Stimulated activated CD8-positive, alpha-beta memory T cell treated with anti-CD3 and anti-CD28 coated beads, Interleukin-2, amount 100 ng/mL, for 1 hour (primary cell): Measurements from ENCODE around the gene RIPOR1.
A peak's percentile ranks its signal among the peaks of the same experiment; 100 is the strongest.
"Not testable (repeated sequence)": the region's sequence is repeated elsewhere in the genome, so short reads cannot be mapped to it uniquely, and the experiment has no call there.

ENCODE experiments used
- DNase-seq, 2 donors: peaks; one replicate each; pipeline ENCODE4 v3.0.0-alpha.2; 2020; ENCODE audit warnings: low read depth in 2 of 2

The RIPOR1 gene

GRCh38 chr16:67528222-67528869 lies at the start of gene RIPOR1:
Gene RIPOR1, plus strand, starts transcription at chr16:67528829. Its CDS starts 9,618 bp downstream, at chr16:67538447.
- DNase-seq = no peak

GRCh38 chr16:67480833-67481560 lies 47.6 kb upstream of the RIPOR1 start, which contains the start of gene ATP6V0D1:
Gene ATP6V0D1, minus strand, starts transcription at chr16:67481157. Its CDS starts 71 bp downstream, at chr16:67481086.
- DNase-seq = peak; percentile 97 to 99

- DNase-seq = no peak
Measured at GRCh38 chr16:67481561-67482232, 46.9 kb upstream of the RIPOR1 start.

- no peak for DNase-seq
Measured at GRCh38 chr16:67482233-67482924, 46.2 kb upstream of the RIPOR1 start.

GRCh38 chr16:67483150-67483549 lies 45.5 kb upstream of the RIPOR1 start, which contains the start of gene AGRP:
Gene AGRP, minus strand, starts transcription at chr16:67483547. Its CDS starts 149 bp downstream, at chr16:67483398.
- no peak for DNase-seq

- DNase-seq = no peak
Measured at GRCh38 chr16:67483731-67484525, 44.7 kb upstream of the RIPOR1 start.

GRCh38 chr16:67486805-67487204 lies 41.8 kb upstream of the RIPOR1 start:
- no peak for DNase-seq

- DNase-seq = not testable (repeated sequence)
Measured at GRCh38 chr16:67487561-67487960, 41.1 kb upstream of the RIPOR1 start.

- no peak for DNase-seq
Measured at GRCh38 chr16:67489401-67490083, 39.1 kb upstream of the RIPOR1 start.

GRCh38 chr16:67490335-67491096 lies 38.1 kb upstream of the RIPOR1 start:
- no peak for DNase-seq

- no peak for DNase-seq
Measured at GRCh38 chr16:67499106-67499505, 29.5 kb upstream of the RIPOR1 start.

GRCh38 chr16:67504031-67505021 lies 24.3 kb upstream of the RIPOR1 start:
- no peak for DNase-seq

- DNase-seq = no peak
Measured at GRCh38 chr16:67506468-67506867, 22.2 kb upstream of the RIPOR1 start.

- no peak for DNase-seq
Measured at GRCh38 chr16:67509016-67509415, 19.6 kb upstream of the RIPOR1 start.

GRCh38 chr16:67513892-67514291 lies 14.7 kb upstream of the RIPOR1 start:
- DNase-seq = not testable (repeated sequence)

- peak; percentile 56 to 65 for DNase-seq
Measured at GRCh38 chr16:67514382-67514828, 14.2 kb upstream of the RIPOR1 start.

- DNase-seq = no peak
Measured at GRCh38 chr16:67516296-67517154, 12.1 kb upstream of the RIPOR1 start.

- DNase-seq = no peak
Measured at GRCh38 chr16:67517155-67517445, 11.5 kb upstream of the RIPOR1 start.
